GM18502 (cell line): ENCODE data around the gene DDX54.

ENCODE experiments used
- ATAC-seq: cut with Tn5 transposase; IDR thresholded peaks from one replicate; pipeline ENCODE4 v1.9.1; 2021; ENCODE audit warnings: mild to moderate bottlenecking; ENCODE audit not compliant: unreplicated experiment, poor library complexity

Gene DDX54

GRCh38 chr12:113195598-113195997 is 10.3 kb upstream of the DDX54 start:
- ATAC-seq, result no peak

- ATAC-seq, result no peak
Measured at GRCh38 chr12:113194971-113195391, 9.7 kb upstream of the DDX54 start.

GRCh38 chr12:113191227-113191626 is 5.9 kb upstream of the DDX54 start:
- ATAC-seq, result no peak

GRCh38 chr12:113190761-113191160 is 5.5 kb upstream of the DDX54 start:
- no peak for ATAC-seq

- ATAC-seq, result no peak
Measured at GRCh38 chr12:113189361-113189760, 4.1 kb upstream of the DDX54 start.

- ATAC-seq, result no peak
Measured at GRCh38 chr12:113186666-113187325, 1.5 kb upstream of the DDX54 start.

GRCh38 chr12:113186033-113186365 is 721 bp upstream of the DDX54 start:
- no peak for ATAC-seq

- peak; percentile 82 for ATAC-seq
Measured at GRCh38 chr12:113184900-113185179, 438 bp downstream of the DDX54 start.

GRCh38 chr12:113184098-113184899 is 979 bp downstream of the DDX54 start:
- ATAC-seq, result peak; percentile 58

GRCh38 chr12:113183030-113183589 is 2.2 kb downstream of the DDX54 start:
- no peak for ATAC-seq

- no peak for ATAC-seq
Measured at GRCh38 chr12:113181975-113182374, 3.3 kb downstream of the DDX54 start.

GRCh38 chr12:113180333-113180732 is 4.9 kb downstream of the DDX54 start:
- no peak for ATAC-seq

- no peak for ATAC-seq
Measured at GRCh38 chr12:113179023-113179422, 6.3 kb downstream of the DDX54 start.

GRCh38 chr12:113174461-113175384 is 10.6 kb downstream of the DDX54 start:
- ATAC-seq, result no peak

- ATAC-seq, result peak; percentile 53
Measured at GRCh38 chr12:113173081-113173698, 12.1 kb downstream of the DDX54 start.

GRCh38 chr12:113172185-113172584 is 13.1 kb downstream of the DDX54 start:
- ATAC-seq, result no peak

- ATAC-seq, result no peak
Measured at GRCh38 chr12:113171543-113171942, 13.7 kb downstream of the DDX54 start.

- no peak for ATAC-seq
Measured at GRCh38 chr12:113170926-113171325, 14.4 kb downstream of the DDX54 start.

- no peak for ATAC-seq
Measured at GRCh38 chr12:113170457-113170856, 14.8 kb downstream of the DDX54 start.

- ATAC-seq, result no peak
Measured at GRCh38 chr12:113169697-113170096, 15.6 kb downstream of the DDX54 start.
